SKM-1 treated with dmso at 0.1 percent for 144 hours (cell line): Measurements from ENCODE around the gene RAD51B.
A peak's percentile ranks its signal among the peaks of the same experiment; 100 is the strongest.
"Not testable (repeated sequence)": the region's sequence is repeated elsewhere in the genome, so short reads cannot be mapped to it uniquely, and the experiment has no call there.

ENCODE experiments used
- DNase-seq: peaks from one replicate; lab custom pipeline; 2025; ENCODE audit not compliant: unreplicated experiment; lab: John Stamatoyannopoulos, UW

The RAD51B gene

DNA sequence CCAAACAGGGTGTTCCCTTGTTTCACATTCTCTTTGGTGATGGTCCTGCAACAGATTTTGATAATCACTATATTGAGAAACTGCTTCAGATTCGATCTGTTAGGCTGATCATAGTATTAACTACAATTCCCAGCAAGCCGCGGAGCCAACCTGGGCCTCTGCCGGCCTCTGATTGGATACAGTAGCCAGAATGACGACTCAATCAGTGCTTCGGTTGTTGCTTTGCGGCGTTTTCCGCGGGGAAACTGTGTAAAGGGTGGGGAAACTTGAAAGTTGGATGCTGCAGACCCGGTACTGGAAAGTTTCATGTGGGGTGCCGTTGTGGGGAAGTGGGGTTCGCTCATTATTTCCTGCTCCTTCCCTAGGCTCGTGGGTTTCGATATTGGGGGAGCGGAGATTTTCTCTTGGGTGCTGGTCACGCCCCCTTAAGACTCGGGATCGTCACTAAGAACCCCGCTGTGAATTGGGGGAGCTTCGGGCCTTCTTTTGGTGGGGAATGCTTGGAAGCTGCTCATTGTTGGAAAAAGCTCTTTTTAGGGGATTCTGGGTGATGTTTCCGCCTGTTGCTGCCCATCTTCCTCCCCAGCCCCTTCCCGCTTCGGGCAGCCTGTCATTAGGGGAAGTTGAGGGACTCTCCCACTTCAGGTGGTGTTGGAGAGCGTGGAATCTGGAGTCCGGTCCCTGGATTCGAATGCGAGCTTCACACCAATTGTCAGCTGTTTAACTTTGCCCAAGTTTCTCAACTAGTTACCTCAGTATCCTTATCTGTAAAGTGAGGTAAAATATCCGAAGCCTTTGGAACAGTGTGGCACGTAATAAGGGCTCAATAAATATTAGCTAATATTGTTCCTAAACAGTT lies at the start of gene RAD51B:
RAD51B (plus strand) TSS at position 217 of the 859 bp plus-strand sequence.
- DNase-seq: peak; percentile 31

DNA sequence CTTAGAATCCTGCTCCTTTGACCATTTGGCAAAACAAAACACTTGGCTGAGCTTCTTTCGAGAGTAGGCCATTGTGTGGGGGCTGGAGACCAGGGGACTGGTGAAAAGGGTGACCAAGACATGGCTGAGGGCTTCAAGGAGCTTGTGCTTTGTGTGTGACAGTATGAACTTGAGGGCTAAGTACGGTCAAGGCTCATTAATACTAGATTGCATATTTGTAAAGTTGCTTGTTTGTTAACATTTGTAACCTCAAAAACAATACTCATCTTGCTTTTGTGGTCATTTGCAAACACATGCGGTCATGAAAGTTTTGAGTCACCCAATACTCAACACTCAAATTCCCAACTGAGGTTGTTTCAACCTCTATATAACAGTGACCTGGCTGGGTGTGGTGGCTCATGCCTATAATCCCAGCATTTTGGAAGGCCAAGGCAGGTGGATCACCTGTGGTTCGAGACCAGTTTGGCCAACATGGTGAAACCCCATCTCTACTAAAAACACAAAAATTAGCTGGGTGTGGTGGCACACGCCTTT lies 45.7 kb upstream of the RAD51B start:
- no peak for DNase-seq

DNA sequence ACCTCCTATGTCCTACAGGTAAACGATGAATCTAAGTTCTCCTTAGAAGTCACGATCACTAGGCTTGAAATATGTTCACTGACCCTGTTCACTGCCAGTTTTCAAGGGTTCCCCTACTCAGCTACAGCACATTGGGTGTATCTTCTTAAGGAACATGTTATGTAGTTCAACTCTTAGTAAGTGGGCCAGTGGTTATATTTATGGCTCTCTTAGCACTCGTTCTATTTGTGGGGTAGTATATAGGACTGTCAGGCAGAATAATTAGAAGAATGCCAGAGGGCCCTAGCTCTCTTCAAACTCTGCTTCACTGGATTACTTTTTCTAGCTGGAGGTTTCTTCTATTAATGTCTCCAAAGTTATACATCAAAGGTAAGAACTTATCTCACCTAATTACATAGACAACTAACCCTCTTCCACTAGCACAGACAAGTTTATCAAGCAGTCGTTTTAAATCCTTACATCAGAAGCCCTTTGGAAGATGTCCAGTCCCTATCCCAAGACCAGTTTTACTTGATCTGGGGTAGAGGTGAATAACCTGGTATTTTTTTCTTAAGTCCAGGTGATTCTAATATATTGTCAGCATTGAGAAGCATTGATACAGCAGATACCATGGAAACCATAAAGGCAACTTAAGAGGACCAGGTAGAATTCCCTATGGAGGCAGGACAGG lies 42.8 kb upstream of the RAD51B start:
- DNase-seq: no peak

DNA sequence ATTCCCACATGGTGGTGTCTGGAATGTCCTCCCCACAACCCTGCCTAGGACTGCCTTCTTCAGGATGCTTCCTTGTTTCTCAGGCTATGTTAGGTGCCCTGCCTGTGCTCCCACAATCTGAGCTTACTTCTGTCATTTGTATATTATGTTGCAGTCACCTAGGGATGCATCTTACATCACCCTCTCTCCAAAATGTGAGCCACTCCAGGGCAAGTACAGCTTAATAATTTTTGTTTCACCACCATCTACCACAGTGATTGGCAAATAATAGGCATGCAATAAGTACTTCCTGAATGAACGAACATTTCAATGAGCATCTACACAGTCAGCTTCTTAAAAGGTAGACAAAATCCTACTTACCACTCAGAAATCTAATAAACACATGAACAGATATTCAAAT lies 40.8 kb upstream of the RAD51B start:
- DNase-seq: no peak

DNA sequence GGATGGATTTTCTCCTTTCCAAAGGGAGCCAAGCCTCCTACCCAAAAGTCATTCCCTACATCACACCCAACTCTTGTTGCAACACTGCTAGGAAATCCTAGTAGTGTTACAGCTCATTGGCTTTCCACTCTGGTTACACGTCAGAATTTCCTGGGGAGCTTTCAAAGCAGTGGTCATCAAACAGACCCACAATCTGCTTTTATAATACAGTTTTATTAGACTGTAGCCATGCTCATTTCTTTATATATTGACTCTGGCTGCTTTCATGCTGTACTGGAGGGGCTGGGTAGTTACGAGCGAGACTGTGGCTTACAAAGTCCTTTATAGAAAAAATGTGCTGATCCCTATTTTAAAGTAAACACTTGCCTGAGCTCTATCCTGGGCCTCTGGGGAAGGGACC lies 37.5 kb upstream of the RAD51B start:
- DNase-seq: no peak

DNA sequence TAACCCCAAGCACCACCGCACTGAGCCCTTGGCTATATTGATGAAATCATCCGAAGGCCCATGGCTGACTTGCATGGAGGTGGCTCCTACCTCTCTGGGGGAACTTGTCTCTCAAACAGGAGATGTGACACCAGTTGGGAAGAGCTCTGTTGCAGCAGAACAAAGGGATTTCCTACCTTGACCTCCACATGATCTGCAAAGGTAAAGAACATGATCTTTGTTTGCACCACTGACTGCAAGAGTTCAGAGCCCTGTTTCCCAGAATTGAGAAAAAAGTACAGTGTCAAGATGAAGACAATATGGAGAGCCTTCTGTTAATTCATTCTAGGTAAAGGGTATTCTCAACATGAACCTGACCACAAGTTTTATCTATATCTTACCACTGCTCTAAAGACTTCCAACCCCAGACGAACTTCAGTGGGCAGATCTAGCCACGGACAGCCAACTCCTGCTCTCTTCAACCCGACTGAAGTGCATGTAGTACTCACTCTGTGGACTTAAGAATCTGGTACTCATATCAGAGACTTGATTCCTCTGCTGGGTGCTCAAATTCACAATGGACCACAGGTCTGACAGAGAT lies 35.2 kb upstream of the RAD51B start:
- DNase-seq: no peak

DNA sequence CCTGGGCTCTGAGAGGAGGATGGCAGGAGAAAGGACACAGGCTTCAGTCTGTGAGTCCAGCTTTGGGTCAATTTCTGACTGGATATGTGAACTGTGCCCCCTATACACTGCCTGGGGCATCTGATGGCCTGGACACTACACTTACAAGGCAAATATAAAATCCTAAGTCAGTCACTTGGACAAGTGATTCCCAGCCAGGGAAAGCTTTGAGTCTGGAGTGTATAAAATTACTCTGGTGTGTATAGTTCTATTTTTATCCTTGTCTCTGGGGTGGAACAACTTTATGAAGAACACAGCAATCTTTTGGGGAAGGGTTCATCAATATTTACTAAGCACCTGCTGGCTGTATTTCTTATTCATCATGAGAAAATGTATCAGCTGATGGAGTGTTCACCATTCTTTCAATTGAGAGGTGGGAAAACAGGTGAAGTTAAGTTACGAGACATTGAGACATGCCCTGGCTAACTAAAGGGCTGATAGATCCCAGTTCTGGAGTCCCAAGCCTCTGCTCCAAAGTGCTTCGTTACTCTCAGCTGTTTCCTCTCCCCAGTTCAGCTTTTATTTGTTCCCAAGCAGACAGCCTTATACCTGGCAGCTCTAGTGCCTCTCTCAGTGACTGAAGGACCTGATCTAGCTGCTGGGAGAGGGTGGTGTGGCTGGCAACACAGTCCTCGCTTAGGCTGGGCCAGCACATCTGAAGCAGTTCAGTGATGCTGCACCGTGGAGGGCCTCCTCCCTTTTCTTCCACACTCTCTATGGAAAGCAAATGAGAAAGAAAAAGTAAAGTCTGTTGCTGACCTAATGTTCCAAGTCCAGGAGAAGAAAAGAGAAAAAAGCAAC lies 34.1 kb upstream of the RAD51B start:
- no peak for DNase-seq

DNA sequence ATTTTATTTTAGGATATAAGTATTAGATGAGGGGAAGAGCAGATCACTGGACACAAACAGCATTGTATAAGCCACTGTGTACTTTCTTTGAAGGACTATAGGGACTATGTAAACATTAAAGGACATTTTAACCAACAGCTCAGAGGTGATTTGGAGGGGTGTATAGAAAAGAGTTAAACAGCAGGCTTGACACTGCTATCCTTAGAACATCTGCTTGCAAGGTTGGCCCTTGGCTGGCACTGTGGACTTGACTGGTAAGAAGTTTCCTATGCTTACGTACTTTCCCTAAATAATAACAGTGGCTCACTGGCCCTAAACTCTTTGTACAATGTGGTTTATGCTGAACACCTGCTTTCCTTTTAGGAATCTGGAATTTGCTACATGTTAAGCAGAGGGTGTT lies 31.9 kb upstream of the RAD51B start:
- DNase-seq: no peak

DNA sequence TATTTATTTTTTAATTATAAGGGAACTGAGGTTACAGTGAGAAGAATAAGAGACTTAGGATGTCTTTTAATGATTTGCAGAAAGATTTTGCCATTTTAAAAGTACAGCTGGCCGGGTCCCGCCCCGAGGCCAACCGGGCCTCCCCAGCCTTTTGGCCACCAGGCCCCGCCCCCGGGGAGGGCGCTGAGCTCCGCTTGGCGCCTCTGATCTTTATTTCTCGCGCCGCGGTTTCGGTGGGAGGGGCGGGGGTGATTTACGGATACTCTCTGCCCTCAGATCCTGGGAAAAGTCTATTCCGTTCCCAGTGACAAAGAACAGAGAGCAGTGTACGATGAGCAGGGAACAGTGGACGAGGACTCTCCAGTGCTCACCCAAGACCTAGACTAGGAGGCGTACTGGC lies 20.8 kb upstream of the RAD51B start:
- DNase-seq: no peak

DNA sequence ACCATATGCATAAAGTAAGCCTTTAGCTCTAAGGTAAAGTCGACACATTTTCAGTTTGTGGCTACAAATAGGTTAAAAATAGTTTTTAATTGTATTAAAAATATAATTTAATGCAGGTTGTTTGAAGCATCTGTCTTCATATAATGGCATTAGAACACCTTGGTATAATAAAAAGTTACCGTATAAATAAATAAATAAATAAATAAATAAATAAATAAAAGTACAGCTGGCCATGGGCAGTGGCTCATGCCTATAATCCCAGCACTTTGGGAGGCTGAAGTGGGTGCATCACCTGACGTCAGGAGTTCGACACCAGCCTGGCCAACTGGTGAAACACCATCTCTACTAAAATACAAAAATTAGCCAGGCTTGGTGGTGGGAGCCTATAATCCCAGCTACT lies 18.8 kb upstream of the RAD51B start:
- no peak for DNase-seq

DNA sequence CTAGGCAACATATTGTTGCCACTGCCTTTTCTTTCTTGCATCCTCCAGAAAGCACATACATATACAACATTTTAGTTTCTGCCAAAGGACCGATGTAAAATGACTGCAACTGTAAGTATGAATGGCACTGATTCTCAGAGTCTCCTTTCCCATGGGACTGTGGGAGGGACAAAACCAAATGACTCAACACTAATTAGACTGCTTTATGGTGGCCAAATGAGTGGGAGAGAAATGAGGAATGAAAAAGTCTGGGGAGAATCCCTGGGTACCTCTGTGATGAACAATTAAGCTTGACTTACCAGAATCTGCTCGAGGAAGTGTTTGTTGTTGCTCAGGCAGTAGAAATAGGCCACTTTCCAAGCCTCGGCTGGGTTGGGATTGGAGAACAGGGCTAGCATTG lies 13.3 kb upstream of the RAD51B start:
- no peak for DNase-seq

DNA sequence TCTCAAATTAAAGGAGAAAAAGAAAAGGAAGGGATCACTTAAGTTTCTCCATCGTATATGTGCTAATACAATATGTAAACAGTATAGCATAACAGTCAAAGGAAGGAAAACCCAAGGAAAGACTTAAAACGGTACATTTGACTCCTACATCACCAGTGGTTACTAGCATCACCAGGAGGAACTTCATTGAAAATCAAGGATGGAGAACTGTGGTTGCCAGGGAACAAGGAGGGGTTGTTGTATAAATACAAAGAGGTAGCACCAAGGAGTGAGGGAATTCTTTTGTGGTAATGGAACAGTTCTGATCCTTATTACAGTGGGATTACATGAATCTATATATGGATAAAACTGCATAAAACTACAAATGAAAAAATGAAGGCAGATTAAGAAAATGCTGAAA lies 4.8 kb upstream of the RAD51B start:
- DNase-seq: no peak

DNA sequence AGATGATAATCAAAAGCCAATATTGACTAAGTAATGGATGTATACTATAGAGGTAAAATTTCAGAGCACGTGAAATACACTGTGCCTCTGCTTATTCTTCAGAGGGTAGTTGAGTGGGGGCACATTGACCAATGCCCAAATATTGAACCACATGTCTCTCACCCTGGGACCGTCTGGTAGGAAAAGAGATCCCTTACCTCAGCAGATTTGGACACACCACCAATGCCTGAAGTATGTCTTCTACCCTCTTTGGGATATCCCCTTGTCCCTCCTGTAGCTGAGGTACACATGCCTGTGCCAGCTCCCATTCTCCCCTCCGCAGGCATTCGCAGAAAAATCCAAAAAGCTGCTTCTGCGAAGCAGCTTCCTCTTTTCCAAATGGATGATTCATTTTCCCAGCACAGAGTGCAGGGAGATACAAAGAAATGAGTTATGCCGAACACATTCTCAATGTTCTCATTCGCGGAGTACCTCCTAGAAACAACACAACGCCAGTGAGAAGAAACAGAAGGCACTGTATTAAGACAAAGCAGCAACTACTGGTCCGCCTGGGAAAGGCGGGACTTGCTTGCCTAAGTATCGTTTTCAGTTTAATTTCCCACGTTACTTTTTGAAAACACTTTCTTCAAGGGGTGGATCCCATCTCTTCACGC lies 3.9 kb upstream of the RAD51B start:
- DNase-seq: no peak

DNA sequence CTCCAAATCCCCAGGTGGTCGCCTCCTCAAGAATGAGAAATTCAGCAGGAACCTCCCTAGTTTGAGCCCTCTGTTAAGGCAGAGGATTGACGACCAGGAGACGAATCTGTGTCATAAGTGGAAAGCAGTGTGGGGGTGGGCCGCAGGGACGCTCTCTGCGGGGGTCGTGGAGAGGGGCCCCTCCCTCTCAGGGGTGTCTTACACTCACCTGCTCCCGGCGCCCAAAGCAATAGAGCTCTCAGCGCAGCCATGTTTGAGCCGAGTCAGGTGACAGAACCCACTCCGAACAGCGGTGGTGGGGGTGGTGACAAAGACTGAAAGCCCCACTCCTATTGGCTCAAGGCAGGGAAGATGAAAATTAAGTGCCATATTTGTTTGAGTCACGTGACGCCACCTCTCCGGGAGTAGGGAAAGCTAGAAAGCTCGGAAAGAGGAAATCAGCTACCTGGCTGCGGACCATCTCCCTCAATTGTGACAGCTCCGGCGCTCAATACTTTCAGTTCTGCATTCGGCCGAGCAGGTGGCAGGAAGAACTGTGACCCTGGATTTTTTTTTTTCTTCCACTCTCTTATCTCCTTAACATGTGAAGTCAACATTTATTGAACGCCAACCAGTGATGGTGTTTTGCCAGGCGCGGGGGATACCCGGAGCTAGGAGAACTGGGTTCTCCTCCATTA lies 3.1 kb upstream of the RAD51B start, which contains the start of gene ZFYVE26:
ZFYVE26 (minus strand) TSS at position 265 of the 677 bp plus-strand sequence. CDS start 627 bp downstream, outside the sequence.
- peak; percentile 82 for DNase-seq

DNA sequence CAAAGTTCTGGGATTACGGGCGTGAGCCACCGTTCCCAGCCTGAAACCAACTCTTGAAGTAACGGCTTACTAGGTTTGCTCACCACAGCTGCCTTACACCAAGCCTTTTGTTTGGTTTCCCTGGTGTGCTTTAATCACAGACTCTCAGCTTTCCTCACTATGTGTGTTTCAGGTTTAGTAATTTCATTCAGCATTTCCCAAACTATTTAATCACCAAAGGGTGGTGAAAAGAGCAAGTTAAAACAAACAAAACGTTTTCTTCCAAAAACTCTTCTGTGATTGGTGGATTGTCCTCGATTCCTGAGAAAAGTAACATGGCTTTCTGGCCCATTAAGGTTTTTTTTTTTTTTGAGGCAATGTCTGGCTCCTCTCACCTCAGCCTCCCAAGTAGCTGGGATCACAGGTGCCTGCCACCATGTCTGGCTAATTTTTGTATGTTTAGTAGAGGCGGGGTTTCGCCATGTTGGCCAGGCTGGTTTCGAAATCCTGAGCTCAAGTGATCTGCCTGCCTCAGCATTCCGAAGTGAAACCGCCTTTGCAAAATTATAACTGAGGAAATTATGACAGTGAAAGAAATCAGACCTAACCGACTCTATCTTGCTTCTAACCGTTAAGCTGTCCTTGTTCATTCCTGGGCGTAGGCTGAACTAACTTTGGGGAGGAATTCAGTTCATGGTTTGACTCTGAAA lies 1.7 kb upstream of the RAD51B start:
- DNase-seq: no peak

DNA sequence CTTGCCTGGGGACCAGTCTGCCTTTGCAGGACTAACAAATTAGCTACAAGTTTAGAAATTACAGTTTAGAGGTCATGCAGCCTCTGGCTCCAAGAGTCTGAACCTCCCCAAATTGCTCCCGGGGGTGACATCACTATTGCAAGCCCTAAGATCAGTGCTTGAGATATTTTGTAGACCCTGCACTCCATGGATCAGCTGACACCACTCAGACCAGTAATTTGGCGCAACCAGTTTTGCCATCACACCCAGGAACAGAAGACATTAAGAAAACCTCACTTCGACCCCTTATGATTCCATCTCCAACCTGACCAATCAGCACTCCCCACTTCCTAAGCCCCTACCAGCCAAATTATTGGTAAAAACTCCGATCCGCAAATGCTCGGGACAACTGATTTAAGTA lies 1.1 kb upstream of the RAD51B start:
- not testable (repeated sequence) for DNase-seq

DNA sequence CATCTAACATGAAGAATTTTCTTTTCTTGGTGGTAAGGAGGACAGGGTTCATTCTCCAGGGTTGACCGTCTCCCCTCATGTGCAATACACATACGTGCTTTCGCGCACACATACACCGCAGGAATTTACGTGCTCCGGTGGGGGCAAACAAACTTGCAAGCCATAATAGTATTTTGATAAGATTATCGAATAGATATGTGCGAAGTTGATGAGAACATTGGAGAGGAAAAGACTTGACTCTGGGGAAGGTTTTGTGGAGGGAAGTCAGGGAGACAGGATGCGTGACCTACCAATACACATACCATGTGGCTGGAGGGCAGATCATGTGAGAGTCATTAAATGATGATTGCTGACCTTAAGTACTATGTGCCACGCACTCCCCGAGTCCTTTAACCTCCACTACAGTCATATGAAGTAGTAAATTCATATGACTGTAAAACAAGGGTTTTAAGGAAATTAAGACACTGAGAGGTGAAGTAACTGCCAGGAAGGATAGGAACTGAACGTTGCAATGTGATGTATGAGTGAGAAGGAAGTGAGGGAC lies 921 bp downstream of the RAD51B start:
- no peak for DNase-seq

DNA sequence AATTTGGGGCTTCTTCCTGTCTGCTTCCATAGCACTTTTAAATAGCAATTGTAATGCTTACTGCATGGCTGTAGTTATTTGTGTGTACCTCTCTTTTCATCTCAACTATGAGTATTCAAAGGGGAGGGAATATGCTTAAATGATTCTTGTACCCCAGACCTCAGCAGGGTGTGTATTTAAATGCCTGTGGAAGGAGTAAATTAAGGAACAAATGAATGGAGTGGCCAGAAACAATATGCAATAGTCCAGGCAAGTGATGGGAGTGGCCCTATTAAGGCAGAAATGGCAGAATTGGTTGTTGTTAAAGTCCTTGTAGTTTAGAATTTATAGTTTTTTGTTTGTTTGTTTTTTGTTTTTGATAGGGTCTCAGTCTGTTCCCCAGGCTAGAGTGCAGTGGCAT lies 1.5 kb downstream of the RAD51B start:
- DNase-seq: no peak

DNA sequence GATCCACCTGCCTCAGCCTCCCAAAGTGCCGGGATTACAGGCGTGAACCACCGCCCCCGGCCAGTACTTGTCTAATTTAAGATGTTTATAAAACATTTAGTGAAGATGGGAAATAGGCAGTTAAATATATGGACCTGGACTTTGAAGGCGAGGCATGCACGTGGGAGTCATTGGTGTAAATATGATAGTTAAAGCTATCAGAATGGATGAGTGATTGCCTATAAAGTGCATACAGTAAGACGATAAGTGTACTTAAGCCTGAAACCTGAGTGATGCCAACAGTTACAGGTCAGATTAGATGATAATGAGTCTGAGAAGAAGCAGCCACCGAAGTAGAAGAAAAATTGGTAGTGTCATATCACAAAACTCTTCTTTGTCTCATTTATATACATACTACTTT lies 11.5 kb downstream of the RAD51B start:
- DNase-seq: no peak
